Measurements from ENCODE around the gene DEPDC7.
A peak's percentile ranks its signal among the peaks of the same experiment; 100 is the strongest.
"Not testable (repeated sequence)": the region's sequence is repeated elsewhere in the genome, so short reads cannot be mapped to it uniquely, and the experiment has no call there.

The DEPDC7 gene

DNA sequence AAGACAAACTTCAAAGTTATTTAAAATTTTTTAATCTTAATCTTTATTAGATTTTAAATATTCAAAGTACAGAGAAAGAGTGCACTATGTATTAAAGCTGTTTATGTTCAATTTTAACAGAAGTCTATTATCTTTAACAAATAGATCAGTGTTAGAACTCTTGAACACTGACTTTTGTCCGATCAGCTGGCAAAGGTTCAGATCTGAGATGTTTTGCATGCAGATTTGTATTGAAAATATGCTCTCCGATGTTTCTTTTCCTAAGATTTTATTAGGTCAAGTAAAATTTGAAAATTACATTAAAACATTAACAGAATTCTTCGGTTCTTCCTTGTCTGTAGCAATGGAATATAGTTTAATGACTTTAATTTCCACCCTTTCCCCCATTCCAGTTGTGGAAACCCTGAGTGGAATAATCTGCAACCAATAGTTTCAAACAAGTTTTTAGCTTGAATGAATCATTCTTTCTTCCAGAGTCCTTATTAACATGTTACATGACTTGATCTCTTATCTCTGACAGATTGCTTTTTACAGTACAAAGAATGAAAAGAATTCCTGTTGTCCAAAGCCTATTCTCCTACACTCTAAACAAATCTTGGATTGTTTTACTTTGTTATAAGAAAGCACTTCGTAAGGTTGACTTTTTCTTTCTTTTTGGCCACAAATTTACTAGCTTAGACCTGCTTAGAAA, 12.3 kb downstream of the DEPDC7 start:
- in situ Hi-C loops (cut with MboI; ENCODE audit: low pct_unique_long_range_greater_than_20kb, low sequenced_read_pairs, unreplicated experiment): no loop called here
- TF ChIP-seq, protein P1, sequence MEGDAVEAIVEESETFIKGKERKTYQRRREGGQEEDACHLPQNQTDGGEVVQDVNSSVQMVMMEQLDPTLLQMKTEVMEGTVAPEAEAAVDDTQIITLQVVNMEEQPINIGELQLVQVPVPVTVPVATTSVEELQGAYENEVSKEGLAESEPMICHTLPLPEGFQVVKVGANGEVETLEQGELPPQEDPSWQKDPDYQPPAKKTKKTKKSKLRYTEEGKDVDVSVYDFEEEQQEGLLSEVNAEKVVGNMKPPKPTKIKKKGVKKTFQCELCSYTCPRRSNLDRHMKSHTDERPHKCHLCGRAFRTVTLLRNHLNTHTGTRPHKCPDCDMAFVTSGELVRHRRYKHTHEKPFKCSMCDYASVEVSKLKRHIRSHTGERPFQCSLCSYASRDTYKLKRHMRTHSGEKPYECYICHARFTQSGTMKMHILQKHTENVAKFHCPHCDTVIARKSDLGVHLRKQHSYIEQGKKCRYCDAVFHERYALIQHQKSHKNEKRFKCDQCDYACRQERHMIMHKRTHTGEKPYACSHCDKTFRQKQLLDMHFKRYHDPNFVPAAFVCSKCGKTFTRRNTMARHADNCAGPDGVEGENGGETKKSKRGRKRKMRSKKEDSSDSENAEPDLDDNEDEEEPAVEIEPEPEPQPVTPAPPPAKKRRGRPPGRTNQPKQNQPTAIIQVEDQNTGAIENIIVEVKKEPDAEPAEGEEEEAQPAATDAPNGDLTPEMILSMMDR (IDR thresholded peaks at IDR 0.05; ENCODE audit: extremely low read depth, insufficient read depth, missing control alignments): no peak
- no peak for DNase-seq (ENCODE audit: low spot score)

DNA sequence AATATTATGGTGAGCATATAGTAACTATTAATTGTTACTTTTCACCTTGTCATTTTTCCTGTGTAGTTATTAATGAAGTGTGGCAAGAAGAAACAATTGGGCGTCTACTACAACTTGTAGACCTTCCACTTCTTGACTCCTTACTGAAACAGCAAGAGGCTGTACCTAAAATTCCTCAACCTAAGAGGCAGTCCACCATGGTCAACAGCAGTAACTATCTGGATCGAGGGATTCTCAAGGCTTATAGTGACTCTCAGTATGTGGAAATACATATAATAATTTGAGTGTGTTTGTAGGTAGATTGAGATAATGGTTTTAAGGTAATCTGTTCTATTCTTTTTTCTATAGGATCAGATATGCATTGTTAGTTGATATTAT, 12.8 kb downstream of the DEPDC7 start:
- in situ Hi-C loops (cut with MboI; ENCODE audit: low pct_unique_long_range_greater_than_20kb, low sequenced_read_pairs, unreplicated experiment): no loop called here
- no peak for DNase-seq (ENCODE audit: low spot score)
- TF ChIP-seq, protein P1 (IDR thresholded peaks at IDR 0.05; ENCODE audit: extremely low read depth, insufficient read depth, missing control alignments): no peak

DNA sequence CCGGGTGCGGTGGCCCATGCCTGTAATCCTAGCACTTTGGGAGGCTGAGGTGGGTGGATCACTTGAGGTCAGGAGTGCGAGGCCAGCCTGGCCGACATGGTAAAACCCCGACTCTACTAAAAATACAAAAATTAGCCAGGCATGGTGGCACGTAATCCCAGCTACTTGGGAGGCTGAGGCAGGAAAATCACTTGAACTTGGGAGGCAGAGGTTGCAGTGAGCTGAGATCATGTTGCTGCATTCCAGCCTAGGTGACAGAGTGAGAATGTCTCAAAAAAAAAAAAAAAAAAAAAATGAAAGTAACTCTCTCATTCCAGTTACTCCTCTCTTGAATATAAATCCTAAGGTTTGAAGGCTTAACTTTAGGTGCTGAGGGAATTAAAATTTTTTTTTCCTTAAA, 13.5 kb downstream of the DEPDC7 start:
- in situ Hi-C loops (cut with MboI; ENCODE audit: low pct_unique_long_range_greater_than_20kb, low sequenced_read_pairs, unreplicated experiment); DNase-seq (ENCODE audit: low spot score): not testable (repeated sequence)

DNA sequence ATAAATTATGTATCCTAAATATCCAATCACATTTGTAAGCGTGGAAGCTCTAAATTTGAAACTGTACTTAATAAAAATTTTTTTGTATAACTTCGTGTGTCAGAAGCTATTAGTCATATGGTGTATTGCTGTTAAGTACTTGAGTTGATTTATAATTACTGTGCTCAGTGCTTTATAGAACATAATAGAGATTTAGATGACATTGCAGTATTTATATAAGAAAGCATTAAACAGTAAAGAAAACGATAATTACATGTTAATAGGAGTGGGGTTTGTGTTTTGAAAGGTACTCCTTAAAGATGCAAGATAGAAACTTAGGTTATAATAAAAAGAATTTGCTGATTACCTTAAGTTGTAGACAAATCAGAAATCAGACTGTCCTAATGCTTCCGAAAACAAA, 17.8 kb downstream of the DEPDC7 start:
- in situ Hi-C loops (cut with MboI; ENCODE audit: low pct_unique_long_range_greater_than_20kb, low sequenced_read_pairs, unreplicated experiment): no loop called here
- no peak for DNase-seq (ENCODE audit: low spot score)
- TF ChIP-seq, protein P1 (IDR thresholded peaks at IDR 0.05; ENCODE audit: extremely low read depth, insufficient read depth, missing control alignments): no peak

DNA sequence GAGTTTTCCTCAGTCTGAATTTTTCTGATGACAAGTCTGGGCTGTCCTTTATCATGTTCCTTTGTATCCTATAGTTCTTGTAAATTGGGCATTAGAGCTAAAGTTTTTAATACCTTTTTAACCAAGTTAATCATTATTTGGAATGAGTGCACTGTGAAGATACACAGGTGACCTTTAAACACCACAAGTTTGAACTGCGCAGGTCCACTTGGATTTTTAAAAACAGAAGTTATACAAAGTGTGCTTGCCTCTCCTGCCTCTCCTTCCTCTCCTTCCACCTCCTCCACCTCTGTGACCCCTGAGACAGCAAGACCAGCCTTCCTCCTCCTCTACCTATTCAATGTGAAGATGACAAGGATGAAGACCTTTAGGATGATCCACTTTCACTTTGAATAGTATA, 19.3 kb downstream of the DEPDC7 start:
- TF ChIP-seq, protein P1 (IDR thresholded peaks at IDR 0.05; ENCODE audit: extremely low read depth, insufficient read depth, missing control alignments): no peak
- DNase-seq (ENCODE audit: low spot score): no peak
- in situ Hi-C loops (cut with MboI; ENCODE audit: low pct_unique_long_range_greater_than_20kb, low sequenced_read_pairs, unreplicated experiment): no loop called here

DNA sequence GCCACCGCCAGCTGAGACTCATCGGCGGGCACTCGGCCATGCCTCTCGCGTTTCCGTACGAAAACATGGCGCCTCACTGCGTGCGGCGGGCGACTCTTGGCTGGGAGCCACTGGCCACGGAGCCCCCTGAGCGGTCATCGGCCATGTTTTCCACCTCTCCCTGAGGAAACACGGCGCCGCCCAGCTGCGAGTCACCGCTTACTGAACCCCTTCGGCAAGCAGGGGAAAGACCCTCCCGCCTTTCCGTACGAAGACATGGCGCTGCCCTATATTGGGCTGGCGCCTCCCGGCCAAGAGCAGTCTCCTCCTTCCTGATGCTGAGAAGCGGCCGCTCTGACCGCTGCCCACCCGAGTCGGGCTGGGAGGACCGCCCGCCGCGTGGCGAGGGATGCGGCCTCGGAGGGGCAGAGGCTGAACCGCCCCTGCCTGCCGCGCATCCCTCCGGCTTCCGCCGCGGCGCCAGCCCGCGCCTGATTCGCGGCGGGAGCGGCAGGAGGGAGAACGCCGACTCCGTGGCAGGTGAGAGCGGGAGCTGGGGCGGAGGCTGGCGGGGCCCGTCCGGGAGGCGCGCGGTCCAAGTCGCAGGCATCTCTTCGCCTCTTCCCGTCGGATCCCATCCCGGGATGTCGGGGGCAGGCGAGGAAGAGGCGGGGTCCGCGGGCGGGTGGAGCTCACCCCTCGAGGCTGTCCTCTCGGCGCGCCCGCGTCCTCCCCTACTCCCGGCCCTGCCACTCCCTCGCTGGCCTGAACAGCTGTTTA, 23.8 kb downstream of the DEPDC7 start, which contains the start of gene TCP11L1:
Gene TCP11L1, plus strand, starts transcription at position 299 of the 759 bp plus-strand sequence. CDS start 4,202 bp downstream, outside the sequence.
- TF ChIP-seq, protein P1 (IDR thresholded peaks at IDR 0.05; ENCODE audit: extremely low read depth, insufficient read depth, missing control alignments): no peak
- DNase-seq (ENCODE audit: low spot score): peak; percentile 91
- in situ Hi-C loops (cut with MboI; ENCODE audit: low pct_unique_long_range_greater_than_20kb, low sequenced_read_pairs, unreplicated experiment): no loop called here

Measured in GM13977 (cell line).